ENCODE results near the gene CGN. TPM values are rescaled to one million over a fixed set of nuclear protein-coding genes. Genes with fewer than 3 reads are reported as not detected.

CGN gene
- total and polyA plus RNA-seq, 2 of the 13 experiments (the other 11 are each of a cell fraction or from before 2014, with no cell fraction given): 0.75 to 0.81 TPM

DNA sequence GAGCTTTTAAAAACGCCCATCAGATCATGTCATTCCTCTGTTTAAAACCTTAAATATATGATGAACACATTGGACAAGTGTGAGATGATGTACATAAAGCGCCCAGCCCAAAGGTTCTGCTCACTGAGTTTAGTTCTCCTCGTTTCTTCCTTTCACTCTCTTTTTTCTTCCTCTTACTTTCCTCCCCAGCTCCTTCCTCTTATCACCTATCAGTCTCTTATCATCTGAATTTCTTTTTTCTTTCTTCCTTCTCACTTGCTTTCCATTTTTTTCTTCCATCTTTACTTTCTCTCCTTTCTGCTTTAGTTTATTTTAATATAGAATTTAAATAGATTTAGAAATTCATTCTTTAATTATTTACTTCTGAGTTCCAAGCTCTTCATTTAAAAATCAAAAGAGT lies 34.1 kb upstream of the CGN start:
- Histone ChIP-seq H3K36me3 (replicated peaks in 1 of 2; ENCODE audit: control insufficient read depth in 1 of 2, insufficient read depth in 2 of 2, low read length in 2 of 2) (no peaks in the 10 kb centered on the region), H2AFZ (ENCODE audit: low read length) (no peak overlapping the region), H3K4me3 (replicated peaks in 1 of 3; ENCODE audit: insufficient read depth in 1 of 3, low read depth in 2 of 3, low read length in 3 of 3) (no peak overlapping the region), H3K79me2 (ENCODE audit: insufficient read depth, low read length) (no peaks in the 10 kb centered on the region), H3K9me3 (ENCODE audit: low read length) (no peaks in the 10 kb centered on the region; the same call in 1 of the 2 replicates), H3K9ac (ENCODE audit: insufficient read depth, low read depth, low read length) (no peak overlapping the region), H3K4me2 (ENCODE audit: low read depth, low read length) (no peak overlapping the region), H3K4me1 (ENCODE audit: insufficient read depth, low read length) (peaks cover 20% of the 10 kb centered on the region), H4K20me1 (ENCODE audit: insufficient read depth, low read length) (no peaks in the 10 kb centered on the region), H3K27me3 (ENCODE audit: control insufficient read depth in 1 of 2, insufficient read depth in 2 of 2, low read length in 2 of 2) (no peaks in the 10 kb centered on the region; a peak in 1 of 5 replicates), H3K27ac (ENCODE audit: extremely low read length, insufficient read depth, low read length) (no peak overlapping the region)
- no peak for ATAC-seq
- CTCF ChIA-PET (ENCODE audit: low intra/inter-chr PET ratio, low total read pairs): no interaction called here
- in situ Hi-C loops (cut with HindIII; ENCODE audit: extremely low pct_ligation_motif_present, low pct_unique_long_range_greater_than_20kb): no loop called here
- FAIRE-seq: no peak
- intact Hi-C loops (cut with micrococcal nuclease; ENCODE audit: unreplicated experiment): no loop called here
- DNase-seq (ENCODE audit: low spot score): no peak
- 47% methylated on average over 3 of the region's 3 CpGs for WGBS (ENCODE audit: low lambda C conversion rate)
- POLR2A ChIA-PET: interaction anchor here (1.0 kb wide), 1 partner anchor 18 kb away, joined by 3 read pairs; the partner anchor contains the start of gene POGZ
- no TSS peak for BruUV-seq (replicated peaks)
- TF ChIP-seq NR2F6 (IDR thresholded peaks at IDR 0.05) (no peak), NR2F6 (CRISPR knock-in tag; IDR thresholded peaks at IDR 0.05) (no peak), ZNF761 (CRISPR knock-in tag; conservative IDR thresholded peaks at IDR 0.05) (no peak), ADNP (CRISPR knock-in tag; IDR thresholded peaks at IDR 0.05) (no peak), WIZ (CRISPR knock-in tag; IDR thresholded peaks at IDR 0.05) (no peak), SAFB2 (CRISPR knock-in tag; IDR thresholded peaks at IDR 0.05; ENCODE audit: borderline replicate concordance, low read depth) (no peak), STAT6 (CRISPR knock-in tag; IDR thresholded peaks at IDR 0.05; ENCODE audit: borderline replicate concordance) (no peak), CBFB (CRISPR knock-in tag; IDR thresholded peaks at IDR 0.05) (no peak), TRIM24 (CRISPR knock-in tag; IDR thresholded peaks at IDR 0.05) (no peak), ZNF275 (CRISPR knock-in tag; IDR thresholded peaks at IDR 0.05; ENCODE audit: borderline replicate concordance) (no peak), GATAD2A (CRISPR knock-in tag; IDR thresholded peaks at IDR 0.05) (no peak), ZKSCAN5 (CRISPR knock-in tag; IDR thresholded peaks at IDR 0.05) (no peak), PLRG1 (conservative IDR thresholded peaks at IDR 0.05) (no peak), REXO4 (CRISPR knock-in tag; IDR thresholded peaks at IDR 0.05; ENCODE audit: borderline replicate concordance) (no peak), ZNF547 (CRISPR knock-in tag; IDR thresholded peaks at IDR 0.05) (no peak), ZNF850 (CRISPR knock-in tag; conservative IDR thresholded peaks at IDR 0.05) (no peak), ZMAT3 (CRISPR knock-in tag; conservative IDR thresholded peaks at IDR 0.05) (no peak), ZNF33B (CRISPR knock-in tag; IDR thresholded peaks at IDR 0.05) (no peak), TAF15 (IDR thresholded peaks at IDR 0.05; ENCODE audit: low read depth, low read length, poor library complexity, severe bottlenecking) (no peak)
- TF ChIP-seq, protein P1, sequence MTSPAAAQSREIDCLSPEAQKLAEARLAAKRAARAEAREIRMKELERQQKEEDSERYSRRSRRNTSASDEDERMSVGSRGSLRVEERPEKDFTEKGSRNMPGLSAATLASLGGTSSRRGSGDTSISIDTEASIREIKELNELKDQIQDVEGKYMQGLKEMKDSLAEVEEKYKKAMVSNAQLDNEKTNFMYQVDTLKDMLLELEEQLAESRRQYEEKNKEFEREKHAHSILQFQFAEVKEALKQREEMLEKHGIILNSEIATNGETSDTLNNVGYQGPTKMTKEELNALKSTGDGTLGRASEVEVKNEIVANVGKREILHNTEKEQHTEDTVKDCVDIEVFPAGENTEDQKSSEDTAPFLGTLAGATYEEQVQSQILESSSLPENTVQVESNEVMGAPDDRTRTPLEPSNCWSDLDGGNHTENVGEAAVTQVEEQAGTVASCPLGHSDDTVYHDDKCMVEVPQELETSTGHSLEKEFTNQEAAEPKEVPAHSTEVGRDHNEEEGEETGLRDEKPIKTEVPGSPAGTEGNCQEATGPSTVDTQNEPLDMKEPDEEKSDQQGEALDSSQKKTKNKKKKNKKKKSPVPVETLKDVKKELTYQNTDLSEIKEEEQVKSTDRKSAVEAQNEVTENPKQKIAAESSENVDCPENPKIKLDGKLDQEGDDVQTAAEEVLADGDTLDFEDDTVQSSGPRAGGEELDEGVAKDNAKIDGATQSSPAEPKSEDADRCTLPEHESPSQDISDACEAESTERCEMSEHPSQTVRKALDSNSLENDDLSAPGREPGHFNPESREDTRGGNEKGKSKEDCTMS (CRISPR knock-in tag; conservative IDR thresholded peaks at IDR 0.05): no peak
